22Rv1 (cell line): ENCODE measurements around the gene PIK3R5.

Experiments used
- ZFX ChIP-seq: fragments of 450-650 bp; IDR thresholded peaks from 2 replicates; pipeline ENCODE4 v1.6.1; 2017; ENCODE audit warnings: antibody characterized with exemption, borderline replicate concordance
- TF ChIP-seq, protein P1 (sequence below): fragments of 450-650 bp; IDR thresholded peaks from 2 replicates; pipeline ENCODE4 v1.5.1; 2017; ENCODE audit warnings: mild to moderate bottlenecking

DNA sequence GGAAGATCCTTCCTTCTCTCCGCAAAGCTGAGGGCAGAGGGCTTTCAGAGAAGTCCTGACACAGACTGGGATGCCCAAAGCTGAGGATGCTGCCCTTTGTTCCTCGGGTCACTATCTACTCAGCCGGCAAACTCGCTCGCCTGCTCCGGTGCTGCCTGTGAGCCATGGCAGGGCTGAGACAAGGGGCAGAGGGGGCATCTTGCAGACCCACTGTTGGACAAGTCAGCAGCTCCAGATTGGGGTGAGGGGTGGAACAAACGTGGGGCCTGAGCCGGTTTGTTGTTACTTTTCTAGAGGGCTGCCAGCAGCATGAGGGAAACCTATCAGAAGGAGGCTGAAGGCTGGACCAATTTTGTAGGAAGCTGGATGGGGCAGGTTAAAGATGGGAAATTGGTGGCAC lies 51.0 kb downstream of the PIK3R5 start:
- TF ChIP-seq, protein P1, sequence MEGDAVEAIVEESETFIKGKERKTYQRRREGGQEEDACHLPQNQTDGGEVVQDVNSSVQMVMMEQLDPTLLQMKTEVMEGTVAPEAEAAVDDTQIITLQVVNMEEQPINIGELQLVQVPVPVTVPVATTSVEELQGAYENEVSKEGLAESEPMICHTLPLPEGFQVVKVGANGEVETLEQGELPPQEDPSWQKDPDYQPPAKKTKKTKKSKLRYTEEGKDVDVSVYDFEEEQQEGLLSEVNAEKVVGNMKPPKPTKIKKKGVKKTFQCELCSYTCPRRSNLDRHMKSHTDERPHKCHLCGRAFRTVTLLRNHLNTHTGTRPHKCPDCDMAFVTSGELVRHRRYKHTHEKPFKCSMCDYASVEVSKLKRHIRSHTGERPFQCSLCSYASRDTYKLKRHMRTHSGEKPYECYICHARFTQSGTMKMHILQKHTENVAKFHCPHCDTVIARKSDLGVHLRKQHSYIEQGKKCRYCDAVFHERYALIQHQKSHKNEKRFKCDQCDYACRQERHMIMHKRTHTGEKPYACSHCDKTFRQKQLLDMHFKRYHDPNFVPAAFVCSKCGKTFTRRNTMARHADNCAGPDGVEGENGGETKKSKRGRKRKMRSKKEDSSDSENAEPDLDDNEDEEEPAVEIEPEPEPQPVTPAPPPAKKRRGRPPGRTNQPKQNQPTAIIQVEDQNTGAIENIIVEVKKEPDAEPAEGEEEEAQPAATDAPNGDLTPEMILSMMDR: no peak
- TF ChIP-seq ZFX: no peak
